SK-N-SH (cell line): ENCODE data around the gene SPAG4.

Source experiments
- EP300 ChIP-seq, 2 experiments: IDR thresholded peaks; 2 replicates each; pipeline versions ENCODE4 v1.4.0 to v1.6.1; 2012; ENCODE audit warnings: borderline replicate concordance in 1 of 2, low read depth in 1 of 2, low read length in 1 of 2
- EZH2phosphoT487 ChIP-seq: fragments of 200-600 bp; sonication (generic); IDR thresholded peaks from 2 replicates; pipeline ENCODE4 v1.6.1; 2017; ENCODE audit warnings: low read depth, mixed run types, mild to moderate bottlenecking, antibody characterized with exemption, moderate library complexity, borderline replicate concordance
- FOXM1 ChIP-seq: IDR thresholded peaks from 2 replicates; pipeline ENCODE4 v1.4.0; 2012; ENCODE audit warnings: low read depth, mild to moderate bottlenecking
- GATA2 ChIP-seq: sonication (generic); formaldehyde crosslinking; IDR thresholded peaks from 2 replicates; pipeline ENCODE4 v1.5.0; 2020; ENCODE audit warnings: mild to moderate bottlenecking, missing genetic modification reagents
- MAX ChIP-seq: IDR thresholded peaks from 2 replicates; pipeline ENCODE4 v1.4.0; 2012; ENCODE audit warnings: low read depth
- MEF2A ChIP-seq: IDR thresholded peaks from 2 replicates; pipeline ENCODE4 v1.4.0; 2012; ENCODE audit warnings: low read depth, borderline replicate concordance
- MXI1 ChIP-seq: IDR thresholded peaks from 2 replicates; pipeline ENCODE4 v1.6.1; 2012; ENCODE audit warnings: mild to moderate bottlenecking, low read depth, low read length, improper control_type of control experiment
- NRF1 ChIP-seq: IDR thresholded peaks from 2 replicates; pipeline ENCODE4 v1.6.1; 2012; ENCODE audit warnings: low read depth, mild to moderate bottlenecking, low read length
- PBX3 ChIP-seq: IDR thresholded peaks from 2 replicates; pipeline ENCODE4; 2012
- POLR2AphosphoS5 ChIP-seq: IDR thresholded peaks from 2 replicates; pipeline ENCODE4 v1.6.1; 2012; ENCODE audit warnings: low read depth, low read length
- USF1 ChIP-seq: IDR thresholded peaks from 2 replicates; pipeline ENCODE4 v1.4.0; 2012; ENCODE audit warnings: low read depth, borderline replicate concordance
- YY1 ChIP-seq: IDR thresholded peaks from 2 replicates; pipeline ENCODE4 v1.4.0; 2012; ENCODE audit warnings: low read depth, mild to moderate bottlenecking
- TF ChIP-seq, protein P1 (sequence below): fragments of 200-600 bp; sonication (generic); IDR thresholded peaks from 2 replicates; pipeline ENCODE4 v1.6.1; 2017; ENCODE audit warnings: antibody characterized with exemption, mild to moderate bottlenecking, moderate library complexity
- TF ChIP-seq, protein P2 (sequence below): IDR thresholded peaks from 2 replicates; pipeline ENCODE4 v1.6.1; 2012; ENCODE audit warnings: mild to moderate bottlenecking, low read depth, low read length, moderate library complexity

DNA sequence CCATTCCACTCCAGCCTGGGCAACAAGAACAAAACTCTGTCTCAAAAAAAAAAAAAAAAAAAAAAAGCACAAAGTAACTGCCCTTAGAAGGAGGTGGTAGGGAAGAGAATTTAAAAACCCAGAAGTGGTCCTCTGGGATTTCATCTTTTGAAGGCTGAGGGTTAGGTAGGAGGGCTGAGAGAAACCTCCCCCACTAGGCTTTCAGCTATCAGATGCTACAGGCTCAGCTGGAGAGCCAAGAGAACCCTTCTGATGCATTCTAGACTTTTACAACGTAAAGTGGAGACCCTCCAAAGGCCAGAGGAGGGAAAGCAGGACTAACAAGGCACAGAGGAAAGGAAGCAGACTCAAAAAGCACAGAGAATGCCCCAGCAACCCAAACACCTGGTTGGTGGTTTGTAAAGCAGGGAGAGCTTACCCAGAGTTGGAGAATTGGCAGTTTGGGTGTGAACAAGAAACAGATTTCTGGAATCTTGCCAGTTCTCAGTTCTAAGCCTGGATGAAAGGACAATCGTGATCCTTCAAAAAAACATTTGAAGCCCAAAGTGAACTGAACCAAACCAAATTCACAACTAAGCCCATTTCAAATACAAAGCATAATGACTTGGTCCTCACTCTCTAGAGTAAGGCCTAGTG is 23.2 kb upstream of the SPAG4 start:
- TF ChIP-seq MEF2A (no peak), GATA2 (no peak), FOXM1 (no peak), PBX3 (no peak), MXI1 (no peak), USF1 (no peak), POLR2AphosphoS5 (no peak), NRF1 (no peak), YY1 (no peak), EZH2phosphoT487 (no peak), MAX (no peak), EP300 (IDR thresholded peaks at IDR 0.05; ENCODE audit: borderline replicate concordance in 1 of 2, low read depth in 1 of 2, low read length in 1 of 2) (no peak)
- TF ChIP-seq, protein P1, sequence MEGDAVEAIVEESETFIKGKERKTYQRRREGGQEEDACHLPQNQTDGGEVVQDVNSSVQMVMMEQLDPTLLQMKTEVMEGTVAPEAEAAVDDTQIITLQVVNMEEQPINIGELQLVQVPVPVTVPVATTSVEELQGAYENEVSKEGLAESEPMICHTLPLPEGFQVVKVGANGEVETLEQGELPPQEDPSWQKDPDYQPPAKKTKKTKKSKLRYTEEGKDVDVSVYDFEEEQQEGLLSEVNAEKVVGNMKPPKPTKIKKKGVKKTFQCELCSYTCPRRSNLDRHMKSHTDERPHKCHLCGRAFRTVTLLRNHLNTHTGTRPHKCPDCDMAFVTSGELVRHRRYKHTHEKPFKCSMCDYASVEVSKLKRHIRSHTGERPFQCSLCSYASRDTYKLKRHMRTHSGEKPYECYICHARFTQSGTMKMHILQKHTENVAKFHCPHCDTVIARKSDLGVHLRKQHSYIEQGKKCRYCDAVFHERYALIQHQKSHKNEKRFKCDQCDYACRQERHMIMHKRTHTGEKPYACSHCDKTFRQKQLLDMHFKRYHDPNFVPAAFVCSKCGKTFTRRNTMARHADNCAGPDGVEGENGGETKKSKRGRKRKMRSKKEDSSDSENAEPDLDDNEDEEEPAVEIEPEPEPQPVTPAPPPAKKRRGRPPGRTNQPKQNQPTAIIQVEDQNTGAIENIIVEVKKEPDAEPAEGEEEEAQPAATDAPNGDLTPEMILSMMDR: no peak
- TF ChIP-seq, protein P2, sequence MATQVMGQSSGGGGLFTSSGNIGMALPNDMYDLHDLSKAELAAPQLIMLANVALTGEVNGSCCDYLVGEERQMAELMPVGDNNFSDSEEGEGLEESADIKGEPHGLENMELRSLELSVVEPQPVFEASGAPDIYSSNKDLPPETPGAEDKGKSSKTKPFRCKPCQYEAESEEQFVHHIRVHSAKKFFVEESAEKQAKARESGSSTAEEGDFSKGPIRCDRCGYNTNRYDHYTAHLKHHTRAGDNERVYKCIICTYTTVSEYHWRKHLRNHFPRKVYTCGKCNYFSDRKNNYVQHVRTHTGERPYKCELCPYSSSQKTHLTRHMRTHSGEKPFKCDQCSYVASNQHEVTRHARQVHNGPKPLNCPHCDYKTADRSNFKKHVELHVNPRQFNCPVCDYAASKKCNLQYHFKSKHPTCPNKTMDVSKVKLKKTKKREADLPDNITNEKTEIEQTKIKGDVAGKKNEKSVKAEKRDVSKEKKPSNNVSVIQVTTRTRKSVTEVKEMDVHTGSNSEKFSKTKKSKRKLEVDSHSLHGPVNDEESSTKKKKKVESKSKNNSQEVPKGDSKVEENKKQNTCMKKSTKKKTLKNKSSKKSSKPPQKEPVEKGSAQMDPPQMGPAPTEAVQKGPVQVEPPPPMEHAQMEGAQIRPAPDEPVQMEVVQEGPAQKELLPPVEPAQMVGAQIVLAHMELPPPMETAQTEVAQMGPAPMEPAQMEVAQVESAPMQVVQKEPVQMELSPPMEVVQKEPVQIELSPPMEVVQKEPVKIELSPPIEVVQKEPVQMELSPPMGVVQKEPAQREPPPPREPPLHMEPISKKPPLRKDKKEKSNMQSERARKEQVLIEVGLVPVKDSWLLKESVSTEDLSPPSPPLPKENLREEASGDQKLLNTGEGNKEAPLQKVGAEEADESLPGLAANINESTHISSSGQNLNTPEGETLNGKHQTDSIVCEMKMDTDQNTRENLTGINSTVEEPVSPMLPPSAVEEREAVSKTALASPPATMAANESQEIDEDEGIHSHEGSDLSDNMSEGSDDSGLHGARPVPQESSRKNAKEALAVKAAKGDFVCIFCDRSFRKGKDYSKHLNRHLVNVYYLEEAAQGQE: no peak
